HL-60 (cell line): ENCODE results near the gene TMEM184B.

Source experiments
- CTCF ChIP-seq: IDR thresholded peaks from one replicate; pipeline ENCODE4 v1.5.1; 2011; ENCODE audit warnings: low read length, control low read depth, inconsistent platforms; ENCODE audit not compliant: insufficient read depth
- GABPA ChIP-seq: IDR thresholded peaks from 2 replicates; pipeline ENCODE4 v1.6.1; 2012; ENCODE audit warnings: low read depth
- POLR2AphosphoS5 ChIP-seq: IDR thresholded peaks from 2 replicates; pipeline ENCODE4 v1.6.1; 2012; ENCODE audit warnings: low read depth
- REST ChIP-seq: IDR thresholded peaks from 2 replicates; pipeline ENCODE4 v1.6.1; 2012; ENCODE audit warnings: low read depth; ENCODE audit not compliant: insufficient replicate concordance
- SPI1 ChIP-seq: IDR thresholded peaks from 2 replicates; pipeline ENCODE4 v1.6.1; 2012; ENCODE audit warnings: low read depth, mild to moderate bottlenecking, borderline replicate concordance

- TF ChIP-seq CTCF (no peak), GABPA (no peak), POLR2AphosphoS5 (no peak), REST (no peak), SPI1 (no peak)
Observed at GRCh38 chr22:38244106-38244505, 28.7 kb downstream of the TMEM184B start.
